Right kidney (tissue), 9 donors: ENCODE measurements around the gene PRRT3.

ENCODE experiments used
- DNase-seq: peaks from one replicate; pipeline ENCODE4 v3.0.0-alpha.2; 2016
- long read RNA-seq, 8 donors: transcript quantifications; one replicate each; lab custom pipeline, GENCODE V29; 2026

The PRRT3 gene
- long read RNA-seq, donor 1: 0 reads
- long read RNA-seq, donor 2: 0 reads
- long read RNA-seq, donor 3: 0 reads
- long read RNA-seq, donor 4, partial matches to known transcripts: 0 of 1 reads
- long read RNA-seq, donor 4, other reads (novel, unspliced or antisense): 0 of 1 reads
- long read RNA-seq, donor 5: 0 reads
- long read RNA-seq, donor 6, partial matches to known transcripts: 0 of 1 reads
- long read RNA-seq, donor 6, other reads (novel, unspliced or antisense): 0 of 1 reads
- long read RNA-seq, donor 7, partial matches to known transcripts: 5 of 5 reads
- long read RNA-seq, donor 7, other reads (novel, unspliced or antisense): 0 of 5 reads
- long read RNA-seq, donor 8: 0 reads

GRCh38 chr3:9951962-9952805 is at the start of gene PRRT3:
PRRT3 (minus strand) TSS chr3:9952408; CDS start chr3:9950115, 2,293 bp downstream.
- DNase-seq: peak; percentile 73

DNA sequence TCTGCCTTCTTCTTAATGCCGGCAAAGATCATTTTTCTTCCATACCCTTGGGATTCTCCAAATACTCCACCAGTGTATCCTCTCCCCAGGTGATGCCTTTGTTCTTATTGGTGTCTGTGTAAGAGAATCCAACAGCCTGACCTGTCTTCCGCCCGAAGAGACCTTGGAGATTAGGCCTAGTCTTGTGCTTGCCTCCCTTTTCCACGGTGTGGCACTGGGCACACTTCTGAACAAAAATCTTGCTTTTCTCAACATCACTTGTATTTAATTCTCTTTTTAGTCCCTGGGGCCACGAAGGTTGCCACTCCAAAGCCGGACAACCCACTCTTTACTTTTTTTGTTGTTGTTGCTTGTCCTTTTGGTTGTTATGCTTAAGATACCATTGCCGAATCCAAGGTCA is 48.5 kb upstream of the PRRT3 start:
- DNase-seq: no peak

DNA sequence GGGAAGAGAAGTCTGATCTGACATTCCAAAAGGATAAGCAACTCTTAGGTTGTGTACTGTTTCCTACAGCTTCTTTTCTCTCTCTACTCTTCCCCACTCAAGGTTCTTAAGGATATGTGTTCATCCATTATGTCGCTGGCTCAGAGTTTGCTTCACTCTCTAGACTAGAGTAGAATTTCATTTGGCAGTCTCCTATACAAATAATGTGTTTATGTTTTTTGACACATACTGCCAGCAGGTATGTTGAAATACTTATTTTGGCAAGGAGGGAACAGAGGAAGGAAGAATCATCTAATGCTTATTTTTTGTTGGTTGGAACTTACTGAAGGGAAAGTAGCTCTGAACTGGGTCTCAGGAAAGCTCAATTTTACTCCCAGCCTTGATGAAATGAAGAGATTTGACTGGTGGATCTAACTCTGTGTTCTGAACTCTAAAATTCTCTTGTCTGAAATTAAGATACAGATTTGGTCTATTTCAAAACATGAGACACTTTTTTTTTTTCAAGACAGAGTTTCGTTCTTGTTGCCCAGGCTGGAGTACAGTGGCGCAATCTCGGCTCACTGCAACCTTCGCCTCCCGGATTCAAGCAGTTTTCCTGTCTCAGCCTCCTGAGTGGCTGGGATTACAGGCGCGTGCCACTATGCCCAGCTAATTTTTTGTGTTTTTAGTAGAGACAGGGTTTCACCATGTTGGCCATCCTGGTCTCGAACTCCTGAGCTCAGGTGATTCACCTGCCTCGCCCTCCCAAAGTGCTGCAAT is 42.1 kb upstream of the PRRT3 start:
- no peak for DNase-seq

DNA sequence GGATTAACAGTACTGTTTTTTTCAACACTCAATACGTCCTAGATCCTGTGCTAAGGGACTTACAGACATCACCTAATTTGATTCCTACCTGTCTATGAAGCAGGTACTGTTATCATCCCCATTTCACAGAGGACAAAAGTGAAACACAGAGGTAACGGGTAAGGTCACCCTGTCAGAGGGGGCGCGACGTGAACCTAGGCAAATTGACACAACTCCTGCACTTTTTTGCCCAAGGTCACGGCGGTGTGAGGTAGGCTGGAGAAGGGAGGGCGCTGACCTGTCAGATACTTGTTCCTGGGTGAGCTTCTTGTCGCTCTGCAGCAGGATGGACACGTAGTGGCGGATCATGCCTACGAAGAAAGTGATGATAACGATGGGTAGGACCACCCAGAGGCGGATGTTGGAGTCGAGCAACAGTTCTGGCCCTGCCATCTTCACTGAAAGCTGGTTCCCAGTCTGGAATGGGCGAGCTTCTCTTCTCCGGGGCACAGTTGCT is 34.1 kb upstream of the PRRT3 start:
- DNase-seq: no peak

DNA sequence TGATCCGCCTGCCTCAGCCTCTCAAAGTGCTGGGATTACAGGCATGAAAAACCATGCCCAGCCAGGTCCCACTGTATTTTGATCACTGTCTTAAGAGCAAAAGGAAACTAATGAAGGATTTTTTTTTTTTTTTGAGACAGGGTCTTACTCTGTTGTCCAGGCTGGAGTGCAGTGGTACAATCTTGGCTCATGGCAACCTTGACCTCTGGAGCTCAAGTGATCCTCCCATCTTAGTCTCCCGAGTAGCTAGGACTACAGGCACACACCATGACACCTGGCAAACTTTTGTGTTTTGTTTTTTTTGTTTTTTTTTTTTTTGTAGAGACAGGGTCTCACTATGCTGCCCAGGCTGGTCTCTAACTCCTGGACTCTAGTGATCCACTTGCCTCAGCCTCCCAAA is 28.0 kb upstream of the PRRT3 start:
- DNase-seq: no peak

DNA sequence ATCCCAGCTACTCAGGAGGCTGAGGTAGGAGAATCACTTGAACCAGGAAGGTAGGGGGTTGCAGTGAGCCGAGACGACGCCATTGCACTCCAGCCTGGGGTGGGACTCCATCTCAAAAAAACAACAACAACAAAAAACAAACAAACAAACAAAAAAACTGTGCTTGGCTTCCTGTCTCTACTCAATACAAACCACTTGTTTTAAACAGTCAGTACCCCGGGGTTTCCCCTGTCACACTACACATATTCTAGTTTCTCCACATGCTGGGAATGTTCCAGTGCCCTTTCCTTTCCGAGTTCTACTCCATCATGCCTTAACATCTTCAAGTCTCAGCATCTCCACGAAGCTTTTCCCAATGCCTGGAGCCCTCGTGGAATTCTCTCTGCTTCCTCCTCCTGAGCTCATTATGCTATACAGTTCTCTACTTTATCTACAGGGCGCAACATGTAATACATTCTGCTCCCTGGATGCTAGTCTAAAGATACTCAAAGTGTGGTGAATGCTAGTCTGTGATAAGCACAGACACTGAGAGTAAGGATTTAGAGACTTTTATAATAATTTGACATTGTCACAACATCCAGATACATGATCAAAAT is 26.6 kb upstream of the PRRT3 start:
- DNase-seq: no peak

DNA sequence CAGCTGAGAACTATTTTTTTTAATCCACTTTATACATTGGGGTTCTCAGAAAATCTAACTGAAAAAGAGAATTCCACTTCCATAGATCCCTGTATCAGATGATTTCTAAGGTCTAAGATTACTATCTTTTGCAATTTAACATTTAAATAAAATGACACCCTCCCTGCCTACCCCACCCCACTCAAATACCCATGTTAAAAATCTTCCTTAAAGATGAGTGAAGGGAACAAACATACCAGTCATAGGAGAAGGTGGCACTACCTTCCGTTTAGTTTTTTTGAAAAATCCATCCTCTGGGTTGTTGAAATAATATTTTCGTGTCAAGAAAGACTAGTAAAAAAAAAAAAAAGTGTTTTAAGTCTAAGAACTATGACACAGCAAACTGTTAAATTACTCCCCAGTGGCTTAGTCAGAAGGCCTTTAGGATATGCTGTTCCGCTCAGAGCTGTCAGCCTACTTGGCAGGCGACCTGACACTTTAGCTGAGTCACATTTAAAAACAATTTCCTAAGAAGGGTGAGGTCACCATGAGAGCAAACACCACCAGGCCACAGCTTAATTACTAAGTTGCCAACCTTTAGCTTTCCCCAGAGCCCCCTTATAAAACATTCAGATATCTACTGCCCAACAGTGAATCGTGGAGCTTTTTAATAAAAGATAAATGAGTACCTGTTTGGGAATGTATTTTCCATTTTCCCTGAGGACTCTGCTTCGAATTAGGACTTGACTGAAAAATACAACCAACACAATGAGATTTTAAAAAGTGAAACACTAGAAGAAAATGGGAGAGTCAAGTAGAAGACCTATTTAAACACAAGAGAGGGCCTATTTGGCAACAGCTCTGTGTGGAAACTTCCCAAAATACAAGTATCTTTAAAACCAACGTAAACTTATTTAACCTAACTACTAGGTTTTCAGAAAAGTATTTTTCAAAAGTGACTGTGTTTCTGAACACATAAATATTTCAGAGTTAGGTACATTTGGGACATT is 24.8 kb upstream of the PRRT3 start:
- no peak for DNase-seq

DNA sequence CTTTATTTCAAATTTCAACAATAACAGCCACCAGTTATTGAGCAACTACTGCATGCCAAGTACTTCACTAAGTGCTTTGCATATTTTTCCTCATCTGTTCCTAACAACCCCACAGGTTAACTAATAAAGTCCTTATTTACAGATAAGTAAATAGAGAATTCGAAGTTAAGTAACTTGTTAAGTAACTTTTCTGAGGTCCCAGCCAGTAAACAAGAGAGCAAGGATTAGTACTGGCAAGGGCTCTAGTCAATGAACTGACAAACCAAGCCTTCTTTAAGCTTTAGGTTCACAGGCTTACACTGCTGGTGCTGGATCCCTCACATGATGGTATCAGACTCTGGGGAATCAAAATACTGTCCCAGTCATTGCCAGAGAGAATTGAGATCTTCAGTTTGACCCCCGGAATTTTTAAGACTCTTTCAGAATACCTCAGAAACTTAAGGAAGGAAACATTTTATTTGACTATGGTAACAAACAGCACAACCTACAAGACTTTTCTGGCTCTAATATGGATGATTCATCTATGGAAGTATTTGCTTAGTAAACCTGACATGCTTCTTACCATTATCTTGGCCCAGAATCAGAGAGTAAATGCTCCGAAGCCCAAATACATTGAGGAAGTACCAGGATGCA is 17.9 kb upstream of the PRRT3 start:
- DNase-seq: no peak

DNA sequence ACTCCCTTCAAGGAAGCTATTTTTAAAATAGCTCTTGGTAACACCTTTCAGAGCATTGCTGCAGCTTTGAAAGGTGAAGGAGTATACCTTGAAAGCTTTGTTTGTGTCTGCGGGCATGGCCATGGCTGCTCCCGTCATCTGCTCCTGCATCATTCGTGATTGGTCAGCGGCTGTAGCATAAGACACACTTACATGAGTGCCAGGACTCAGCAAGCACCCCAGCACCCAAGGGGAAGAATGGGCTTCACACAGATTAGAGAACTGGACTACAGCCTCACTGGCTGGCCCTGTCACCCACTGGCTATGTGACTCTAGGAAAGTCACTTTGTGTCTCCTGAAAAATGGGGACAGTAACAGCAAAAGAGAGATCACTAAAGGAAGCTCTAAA is 17.4 kb upstream of the PRRT3 start:
- DNase-seq: no peak

DNA sequence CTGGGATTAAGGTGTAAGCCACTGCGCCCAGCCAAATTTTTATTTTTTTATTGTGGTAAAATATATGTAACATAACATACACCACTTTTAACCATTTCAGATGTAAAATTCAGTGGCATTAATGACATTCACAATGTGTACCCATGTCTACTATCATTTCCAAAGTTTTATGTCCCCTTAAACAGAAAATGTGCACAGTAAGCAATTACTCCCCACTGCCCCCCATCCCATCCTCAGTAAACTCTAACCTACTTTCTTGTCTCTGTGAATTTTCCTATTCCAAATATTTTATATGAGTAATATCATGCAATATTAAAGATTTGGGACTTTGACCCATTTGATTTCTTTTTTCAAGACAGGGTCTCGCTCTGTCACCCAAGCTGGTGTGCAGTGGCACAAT is 14.6 kb upstream of the PRRT3 start:
- DNase-seq: no peak

DNA sequence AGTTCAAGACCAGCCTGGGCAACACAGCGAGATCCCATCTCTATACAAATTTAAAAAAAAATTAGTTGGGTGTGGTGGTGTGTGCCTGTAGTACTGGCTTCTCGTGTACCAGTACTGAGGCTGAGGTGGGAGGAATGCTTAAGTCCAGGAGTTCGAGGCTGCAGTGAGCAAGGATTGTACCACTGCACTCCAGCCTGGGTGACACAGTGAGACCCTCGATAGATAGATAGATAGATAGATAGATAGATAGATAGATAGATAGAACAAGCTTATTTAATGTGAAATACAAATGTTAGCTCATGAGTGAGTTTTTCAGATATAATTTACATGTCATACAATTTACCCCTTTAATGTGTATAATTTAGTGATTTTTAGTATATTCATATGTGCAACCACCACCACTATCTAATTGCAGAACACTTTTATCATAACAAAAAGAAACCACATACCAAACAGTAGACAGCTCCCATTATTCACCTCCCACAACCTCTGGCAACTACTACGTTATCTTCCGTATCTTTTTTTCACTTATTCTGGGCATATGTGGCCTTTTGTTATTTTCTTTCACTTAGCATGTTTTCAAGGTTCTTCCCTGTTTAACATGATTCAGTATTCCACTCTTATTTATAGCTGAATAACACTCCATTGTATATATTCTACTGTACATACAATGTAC is 13.1 kb upstream of the PRRT3 start:
- no peak for DNase-seq

DNA sequence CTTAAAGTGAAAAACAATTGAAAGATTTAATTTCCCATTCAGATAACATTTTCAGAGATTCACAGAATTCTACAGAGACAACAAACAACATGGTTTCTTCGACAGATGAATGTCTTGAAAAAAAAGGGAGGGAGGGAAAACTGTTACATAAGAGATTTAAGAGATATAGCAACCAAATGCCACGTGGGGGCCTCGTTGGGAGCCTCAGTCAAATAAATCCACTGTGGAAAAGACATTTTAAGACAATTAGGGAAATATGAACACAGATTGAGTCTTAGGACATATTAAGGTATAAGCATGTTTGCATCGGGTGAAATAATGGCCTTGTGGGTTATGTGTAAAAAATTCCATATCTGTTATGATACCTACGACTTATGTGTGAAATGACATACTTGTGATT is 5.0 kb upstream of the PRRT3 start:
- no peak for DNase-seq

DNA sequence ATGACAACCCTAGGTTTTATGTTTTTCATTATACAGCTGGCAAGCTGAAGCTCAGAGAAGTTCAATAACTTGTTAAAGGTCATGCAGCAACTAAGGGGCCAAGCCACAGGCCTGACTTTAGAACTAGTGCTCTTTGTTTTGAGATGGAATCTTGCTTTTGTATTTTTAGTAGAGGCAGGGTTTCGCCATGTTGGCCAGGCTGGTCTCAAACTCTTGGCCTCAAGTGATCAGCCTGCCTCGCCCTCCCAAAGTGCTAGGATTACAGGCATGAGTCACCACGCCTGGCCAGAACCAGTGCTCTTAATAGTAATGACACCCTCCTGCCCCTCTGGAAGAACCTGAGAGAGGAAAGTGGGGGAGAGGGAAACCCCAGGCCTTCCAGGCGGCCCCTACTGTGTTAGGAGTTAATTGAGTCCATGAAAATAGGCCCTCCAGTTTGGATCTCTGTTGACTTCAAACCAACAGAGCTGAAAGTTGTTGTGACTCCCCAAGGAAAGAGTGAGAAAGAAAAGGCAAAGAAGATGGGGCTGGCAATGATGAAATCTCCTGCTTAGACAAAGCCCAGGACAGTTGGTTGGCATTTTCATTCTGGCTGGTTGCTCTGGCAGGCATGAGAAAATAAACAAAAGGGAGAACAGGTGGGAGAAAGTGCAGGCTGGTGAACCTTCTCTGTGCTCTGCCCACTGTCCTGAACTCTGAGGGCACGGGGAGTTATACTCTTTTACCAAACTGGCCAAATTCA is 3.6 kb upstream of the PRRT3 start:
- DNase-seq: no peak

- no peak for DNase-seq
Observed at GRCh38 chr3:9955067-9955502, 2.9 kb upstream of the PRRT3 start.

DNA sequence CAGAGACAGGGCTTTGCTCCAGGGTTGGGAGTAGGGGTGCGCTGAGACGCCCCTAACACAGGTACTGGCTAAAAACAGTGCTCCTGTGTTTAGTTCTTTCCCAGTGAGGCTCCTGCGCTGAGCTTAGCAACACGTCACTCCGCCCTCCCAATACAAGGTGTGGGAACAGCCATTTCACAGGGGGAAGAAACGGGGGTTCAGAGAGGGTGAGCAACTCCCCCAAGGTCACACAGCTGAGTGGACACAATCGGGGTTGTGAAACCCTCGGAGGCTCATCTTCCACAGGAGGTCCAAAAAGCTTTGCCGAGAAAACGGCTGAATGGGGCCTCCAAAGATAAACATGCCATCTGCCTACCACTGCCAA is 628 bp downstream of the PRRT3 start:
- DNase-seq: no peak

- DNase-seq: no peak
Observed at GRCh38 chr3:9951126-9951525, 1.1 kb downstream of the PRRT3 start.

- DNase-seq: no peak
Observed at GRCh38 chr3:9949626-9950025, 2.6 kb downstream of the PRRT3 start.

DNA sequence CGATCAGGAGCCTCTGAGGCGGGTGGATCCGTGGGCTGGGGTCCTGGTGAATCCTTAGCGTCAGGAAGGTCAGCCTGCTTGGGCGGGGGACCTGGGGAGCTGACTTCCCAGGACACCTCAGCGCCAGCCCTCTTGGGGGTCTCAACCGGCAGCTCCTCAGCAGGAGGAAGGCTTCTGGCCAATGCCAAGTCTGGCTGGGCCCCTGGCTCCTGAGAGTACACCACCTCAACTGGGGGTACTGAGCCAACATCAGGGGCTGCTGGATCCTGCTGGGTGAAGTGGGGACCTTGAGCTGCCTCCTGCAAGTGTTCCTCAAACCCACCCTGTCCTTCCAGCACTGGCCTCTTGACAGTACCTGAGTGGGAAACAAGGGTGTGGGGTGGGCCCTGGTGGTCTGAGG is 3.1 kb downstream of the PRRT3 start:
- DNase-seq: no peak

GRCh38 chr3:9948586-9948985 is 3.6 kb downstream of the PRRT3 start:
- no peak for DNase-seq
